GM18867 (cell line): ENCODE results near the gene RPP40.

Source experiments
- ATAC-seq: cut with Tn5 transposase; IDR thresholded peaks from one replicate; pipeline ENCODE4 v1.9.1; 2021; ENCODE audit warnings: mild to moderate bottlenecking, moderate library complexity; ENCODE audit not compliant: unreplicated experiment

Gene RPP40

DNA sequence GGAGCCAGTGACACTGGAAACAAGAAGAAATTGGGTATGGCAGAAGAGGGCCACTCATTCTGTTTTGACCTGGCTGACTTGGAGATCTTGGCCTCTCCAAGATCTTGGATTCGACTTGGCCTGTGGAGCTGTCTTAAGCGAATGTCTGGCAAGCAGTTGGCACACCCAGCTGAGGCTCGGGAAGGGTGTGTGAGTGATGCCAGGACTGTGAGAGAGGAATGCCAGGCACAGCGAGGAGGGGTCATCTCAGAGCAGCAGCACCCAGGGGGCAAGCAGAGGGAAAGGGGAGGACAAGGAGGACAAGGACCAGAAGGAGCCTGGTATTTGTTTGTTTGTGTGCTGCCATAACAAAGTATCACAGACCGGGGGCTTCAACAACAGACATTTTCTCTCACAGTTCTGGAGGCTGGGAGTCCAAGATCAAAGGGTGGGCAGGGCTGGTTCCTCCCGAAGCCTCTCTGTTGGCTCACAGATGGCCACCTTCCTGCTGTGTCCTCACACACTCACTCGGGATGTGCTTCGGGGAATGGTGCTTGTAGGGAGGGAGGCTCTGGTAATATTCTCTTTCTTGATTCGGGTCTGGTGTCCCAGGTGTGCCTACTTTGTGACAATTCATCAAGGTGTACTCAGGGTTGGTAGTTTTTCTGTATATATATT, 33.0 kb downstream of the RPP40 start:
- ATAC-seq: no peak

DNA sequence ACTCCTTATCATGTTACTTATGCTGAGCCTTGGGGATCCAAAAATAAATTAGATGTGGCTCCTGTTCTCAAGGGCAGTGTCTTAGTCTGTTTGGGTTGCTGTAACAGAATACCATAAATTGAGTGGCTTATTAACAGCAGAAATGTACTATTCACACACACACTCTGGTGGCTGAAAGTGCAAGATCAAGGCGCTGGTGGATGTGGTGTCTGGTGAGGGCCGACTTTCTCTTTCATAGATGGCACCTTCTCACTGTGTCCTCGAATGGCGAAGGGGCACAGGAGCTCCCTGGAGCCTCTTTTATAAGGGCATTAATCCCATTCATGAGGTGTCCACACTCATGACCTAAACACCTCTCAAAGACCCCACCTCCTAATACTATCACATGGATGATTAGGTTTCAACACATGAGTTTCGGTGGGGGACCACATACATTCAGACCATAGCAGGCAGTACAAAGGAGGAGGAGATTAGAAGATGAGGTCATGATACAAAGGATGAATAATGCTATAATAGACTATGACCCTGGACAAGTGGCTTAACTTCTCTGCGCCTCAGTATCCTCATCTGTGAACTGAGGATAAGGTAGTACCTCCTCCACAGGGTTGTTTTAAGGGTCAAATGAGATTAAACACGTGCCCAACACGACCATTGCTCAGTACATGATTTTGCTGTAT, 34.1 kb downstream of the RPP40 start:
- ATAC-seq: no peak

DNA sequence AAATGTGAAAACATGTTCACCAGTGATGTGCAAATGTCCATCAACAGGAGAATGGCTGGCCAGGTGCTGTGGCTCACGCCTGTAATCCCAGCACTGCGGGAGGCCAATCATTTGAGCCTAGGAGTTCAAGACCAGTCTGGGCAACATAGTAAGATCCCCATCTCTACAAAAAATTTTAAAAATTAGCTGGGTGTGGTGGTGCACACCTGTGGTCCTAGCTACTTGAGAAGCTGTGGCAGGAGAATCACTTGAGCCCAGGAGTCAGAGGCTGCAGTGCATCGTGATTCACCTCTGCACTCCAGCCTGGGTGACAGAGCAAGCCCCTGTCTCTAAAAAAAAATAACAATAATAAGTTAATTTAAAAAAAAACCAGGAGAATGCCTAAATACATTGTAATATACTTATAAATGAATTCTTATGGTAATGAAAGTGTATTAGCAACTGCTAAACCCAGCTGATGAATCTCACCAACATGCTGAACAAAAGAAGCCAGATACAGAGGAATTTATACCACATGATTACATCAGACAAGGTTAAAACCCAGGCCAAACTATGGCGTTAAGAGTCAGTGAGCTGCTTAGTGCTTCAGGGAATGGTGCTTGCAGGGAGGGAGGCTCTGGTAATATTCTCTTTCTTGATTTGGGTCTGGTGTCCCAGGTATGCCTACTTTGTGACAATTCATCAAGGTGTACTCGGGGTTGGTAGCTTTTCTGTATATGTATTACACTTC, 36.4 kb downstream of the RPP40 start:
- ATAC-seq: no peak

DNA sequence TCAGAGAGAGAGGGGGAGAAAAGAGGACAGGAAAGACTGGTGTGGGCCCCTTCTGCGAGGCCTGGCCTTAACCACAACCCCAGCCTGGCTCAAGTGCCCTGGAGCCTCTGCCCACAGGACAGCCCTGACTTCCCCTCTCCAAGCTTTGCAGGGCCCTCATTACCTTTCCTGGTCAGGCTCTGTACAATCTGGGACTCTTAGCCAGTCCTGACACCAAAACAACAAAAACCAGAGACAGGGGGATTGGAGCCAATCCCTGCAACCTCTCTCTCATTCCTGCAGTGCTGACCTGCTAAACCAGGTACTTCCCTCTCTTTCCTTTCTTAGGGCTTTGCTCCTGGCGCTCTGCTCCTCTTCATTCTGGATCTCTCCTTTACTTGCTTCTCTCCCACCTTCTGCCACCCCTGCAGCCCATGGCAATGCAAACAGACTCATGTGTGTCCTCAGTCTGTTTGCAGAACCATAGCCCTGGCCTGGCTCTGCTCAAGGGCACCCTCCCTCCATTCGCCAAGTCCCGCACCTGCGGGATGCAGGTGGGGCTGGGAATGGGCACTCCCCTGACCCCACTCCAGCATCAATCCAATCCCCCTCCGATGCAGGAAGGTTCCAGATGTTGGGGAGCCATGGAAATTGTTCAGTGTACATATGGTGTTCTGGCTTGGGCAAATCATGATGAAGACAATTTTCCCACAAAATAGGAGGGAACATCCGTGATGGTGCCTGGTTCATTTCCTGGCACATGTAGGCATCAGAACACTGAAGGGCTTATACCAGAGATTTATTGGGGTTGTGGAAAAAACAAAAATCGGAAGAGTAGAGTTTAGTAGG, 38.1 kb downstream of the RPP40 start:
- ATAC-seq: no peak

- ATAC-seq: no peak
Measured at GRCh38 chr6:4964675-4965561, 38.9 kb downstream of the RPP40 start.

DNA sequence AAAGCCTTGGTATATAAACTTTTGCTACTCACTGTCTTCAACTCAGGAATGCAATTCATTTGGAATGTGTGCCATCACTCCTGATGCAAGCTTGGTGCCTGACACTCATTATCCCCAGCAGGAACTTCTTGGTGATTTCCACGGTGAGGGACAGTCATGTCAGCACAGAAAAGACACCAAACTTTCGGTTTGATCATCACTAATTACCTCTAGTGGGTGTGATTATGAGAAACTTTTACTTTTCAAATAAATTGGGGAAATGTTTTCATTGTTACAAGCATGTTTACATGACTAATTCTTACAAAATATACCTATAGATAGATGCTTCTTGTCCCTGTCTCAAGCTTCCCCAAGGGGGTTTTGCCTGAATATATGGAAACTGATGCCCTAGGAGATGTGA, 40.9 kb downstream of the RPP40 start:
- no peak for ATAC-seq

GRCh38 chr6:4961322-4962168, 42.3 kb downstream of the RPP40 start:
- no peak for ATAC-seq

GRCh38 chr6:4958624-4959023, 45.2 kb downstream of the RPP40 start:
- no peak for ATAC-seq

DNA sequence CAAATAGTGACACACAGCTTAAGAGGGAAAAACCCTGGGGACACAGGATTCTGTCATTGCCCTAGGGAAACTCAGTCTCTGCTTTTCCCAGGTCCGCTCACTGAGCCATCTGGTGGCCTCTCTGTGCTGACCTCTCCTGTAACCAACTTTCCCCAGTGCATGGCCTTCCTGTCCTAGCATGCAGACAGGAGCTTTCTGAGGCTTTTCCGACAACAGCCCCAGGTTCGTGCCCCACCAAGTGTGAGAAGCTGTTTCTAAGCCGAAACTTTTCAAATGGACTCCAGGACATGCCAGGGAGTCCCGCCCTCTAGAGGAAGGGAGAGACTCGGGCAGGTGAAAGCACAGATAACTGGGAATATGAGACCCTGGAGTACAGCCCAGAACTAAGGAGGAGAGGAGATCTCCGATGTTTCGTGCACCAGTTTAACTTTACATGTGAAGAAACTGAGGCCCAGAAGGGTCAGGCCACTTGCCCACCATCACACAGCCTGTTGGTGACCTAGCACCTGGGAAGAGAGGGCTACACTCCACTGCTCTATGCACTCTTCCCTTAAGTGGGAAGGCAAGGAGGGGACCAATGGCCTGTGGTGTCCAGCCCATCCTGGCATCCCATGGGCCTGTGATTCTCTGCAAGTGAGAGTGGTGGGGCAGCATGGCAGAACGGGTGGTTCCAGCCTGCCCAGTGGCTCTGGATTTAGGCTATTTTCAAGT, 46.2 kb downstream of the RPP40 start:
- ATAC-seq: no peak

- ATAC-seq: no peak
Measured at GRCh38 chr6:4956625-4957024, 47.2 kb downstream of the RPP40 start.

DNA sequence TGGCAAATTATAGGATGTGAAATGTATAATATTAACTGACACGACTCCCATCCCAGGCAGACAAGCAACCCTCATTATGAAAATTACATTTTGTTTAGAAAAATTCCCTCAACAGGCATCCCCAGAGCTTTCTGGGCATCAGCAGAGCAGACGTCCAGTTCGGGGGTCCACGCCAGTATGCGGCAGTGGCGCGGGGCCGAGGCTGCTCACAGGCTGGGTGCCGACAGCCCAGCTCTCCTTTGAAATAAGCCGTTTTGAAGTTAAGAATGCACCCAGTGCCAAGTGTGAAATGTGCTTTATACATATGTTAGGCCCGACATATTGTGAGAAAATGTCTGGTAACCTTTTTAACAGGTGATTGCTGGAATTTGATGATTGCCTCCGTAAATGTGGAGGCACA, 50.4 kb downstream of the RPP40 start:
- no peak for ATAC-seq

GRCh38 chr6:4950836-4951533, 52.9 kb downstream of the RPP40 start:
- ATAC-seq: no peak

- no peak for ATAC-seq
Measured at GRCh38 chr6:4950076-4950475, 53.8 kb downstream of the RPP40 start.

DNA sequence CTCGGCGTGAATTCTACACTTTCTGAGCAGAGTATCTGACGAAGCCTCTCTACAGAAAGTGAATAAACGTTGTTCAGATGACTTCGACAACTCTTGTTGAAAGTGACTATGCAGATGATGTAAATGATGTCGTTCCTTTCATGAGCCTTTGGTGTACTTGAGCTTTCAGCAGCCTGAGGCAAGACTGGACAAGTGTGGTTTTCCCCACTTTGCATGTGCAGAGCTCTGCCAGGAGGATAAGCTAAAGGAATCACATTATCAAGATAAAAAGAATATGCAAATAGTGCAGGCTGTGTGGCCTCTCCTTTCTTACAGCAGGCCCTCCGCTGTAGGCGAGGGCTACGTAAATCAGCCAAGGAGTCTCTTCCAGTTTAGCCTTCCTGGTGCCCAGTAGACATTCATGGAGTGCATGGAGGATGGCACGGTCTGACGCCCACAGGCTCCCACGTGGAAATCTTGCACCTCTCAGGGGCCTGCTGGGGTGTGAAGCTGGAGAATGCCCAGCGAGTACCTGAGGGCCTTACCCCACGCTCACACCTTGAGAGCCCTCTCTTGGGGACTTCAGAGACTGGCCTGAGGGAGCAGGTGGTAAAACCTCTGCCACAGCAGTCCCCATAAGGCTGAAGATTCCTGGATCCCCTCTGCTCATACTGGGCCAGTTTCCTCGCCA, 54.9 kb downstream of the RPP40 start:
- no peak for ATAC-seq

GRCh38 chr6:4947716-4948115, 56.1 kb downstream of the RPP40 start:
- no peak for ATAC-seq

DNA sequence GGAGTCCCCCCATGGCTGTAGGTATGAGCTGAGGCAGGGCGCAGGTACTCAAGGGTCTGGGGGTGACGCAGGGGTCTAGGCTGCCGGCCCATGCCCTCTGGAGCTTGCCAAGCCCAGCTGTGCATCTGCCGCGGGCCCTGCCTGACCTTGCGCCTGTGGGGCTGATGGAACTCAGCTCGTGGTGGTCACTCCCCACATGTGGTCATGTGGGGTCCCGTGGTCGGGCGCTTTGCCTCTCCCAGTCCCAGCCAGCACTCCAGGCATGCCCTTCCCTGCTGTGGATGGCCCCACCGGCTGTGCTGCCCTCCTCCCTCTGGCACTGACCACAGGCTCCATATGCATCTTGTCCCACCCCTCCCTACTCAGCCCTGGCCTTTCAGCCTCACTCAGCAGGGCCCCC, 57.3 kb downstream of the RPP40 start:
- no peak for ATAC-seq
